ENCODE data around the gene NDFIP1. TPM values are rescaled to one million over a fixed set of nuclear protein-coding genes. Genes with fewer than 3 reads are reported as not detected.

NDFIP1 gene
- total RNA-seq, 2 donors from 2014 or later, result 37.1 to 56.9 TPM

DNA sequence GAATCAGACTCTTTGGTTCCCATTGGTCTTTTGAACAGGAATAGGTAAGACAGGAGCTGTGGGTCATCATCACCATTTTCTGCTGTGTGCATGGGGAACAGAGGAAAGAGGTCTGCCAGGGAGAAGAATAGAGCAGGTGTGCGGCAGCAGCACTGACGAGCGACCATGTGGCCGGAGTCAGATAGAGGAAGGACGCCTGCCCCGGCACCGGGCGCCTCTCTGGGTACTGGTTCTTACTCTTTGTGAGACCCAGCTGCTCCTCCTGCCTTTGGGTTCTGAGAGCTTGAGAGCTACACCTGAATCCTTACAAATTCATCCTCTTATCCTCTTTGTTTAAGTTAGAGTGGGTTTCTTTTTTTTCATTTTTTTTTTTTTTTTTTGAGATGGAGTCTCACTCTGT is 90.8 kb downstream of the NDFIP1 start:
- intact Hi-C loops (cut with DNase I), result no loop called here
- Histone ChIP-seq H3K9me3 (no peaks in the 10 kb centered on the region), H3K27me3 (no peaks in the 10 kb centered on the region), H3K27ac (no peak overlapping the region), H3K4me1 (no peaks in the 10 kb centered on the region), H3K9ac (ENCODE audit: low read depth in 2 of 2, low read length in 2 of 2) (no peak overlapping the region), H3K36me3 (no peaks in the 10 kb centered on the region), H3K4me3 (no peak overlapping the region)
- TF ChIP-seq, protein P1, sequence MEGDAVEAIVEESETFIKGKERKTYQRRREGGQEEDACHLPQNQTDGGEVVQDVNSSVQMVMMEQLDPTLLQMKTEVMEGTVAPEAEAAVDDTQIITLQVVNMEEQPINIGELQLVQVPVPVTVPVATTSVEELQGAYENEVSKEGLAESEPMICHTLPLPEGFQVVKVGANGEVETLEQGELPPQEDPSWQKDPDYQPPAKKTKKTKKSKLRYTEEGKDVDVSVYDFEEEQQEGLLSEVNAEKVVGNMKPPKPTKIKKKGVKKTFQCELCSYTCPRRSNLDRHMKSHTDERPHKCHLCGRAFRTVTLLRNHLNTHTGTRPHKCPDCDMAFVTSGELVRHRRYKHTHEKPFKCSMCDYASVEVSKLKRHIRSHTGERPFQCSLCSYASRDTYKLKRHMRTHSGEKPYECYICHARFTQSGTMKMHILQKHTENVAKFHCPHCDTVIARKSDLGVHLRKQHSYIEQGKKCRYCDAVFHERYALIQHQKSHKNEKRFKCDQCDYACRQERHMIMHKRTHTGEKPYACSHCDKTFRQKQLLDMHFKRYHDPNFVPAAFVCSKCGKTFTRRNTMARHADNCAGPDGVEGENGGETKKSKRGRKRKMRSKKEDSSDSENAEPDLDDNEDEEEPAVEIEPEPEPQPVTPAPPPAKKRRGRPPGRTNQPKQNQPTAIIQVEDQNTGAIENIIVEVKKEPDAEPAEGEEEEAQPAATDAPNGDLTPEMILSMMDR (IDR thresholded peaks at IDR 0.05), result no peak
- no peak for DNase-seq

DNA sequence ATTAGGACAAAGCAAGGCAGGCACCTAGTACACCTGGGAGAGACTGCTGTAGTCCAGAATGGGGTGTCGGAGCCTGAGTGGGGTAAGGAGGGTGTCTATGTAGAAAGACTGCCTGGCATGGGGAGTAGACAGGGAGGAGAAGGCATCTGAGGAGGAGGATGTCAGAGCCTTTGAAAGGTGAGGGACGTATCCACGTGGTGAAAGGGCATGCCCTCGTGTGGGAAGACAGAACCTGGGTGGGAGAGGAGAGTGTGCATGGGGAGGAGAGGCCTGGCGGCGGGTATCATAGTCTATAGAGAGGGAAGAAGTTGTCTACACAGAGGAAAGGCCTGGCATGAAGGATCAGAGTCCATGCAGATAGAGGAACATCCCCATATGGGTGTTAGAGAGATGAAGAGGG is 91.8 kb downstream of the NDFIP1 start:
- Histone ChIP-seq H3K9ac (ENCODE audit: low read depth in 2 of 2, low read length in 2 of 2) (no peak overlapping the region), H3K27me3 (no peaks in the 10 kb centered on the region), H3K36me3 (no peaks in the 10 kb centered on the region), H3K9me3 (no peaks in the 10 kb centered on the region), H3K4me3 (no peak overlapping the region), H3K27ac (no peak overlapping the region), H3K4me1 (no peaks in the 10 kb centered on the region)
- TF ChIP-seq, protein P1 (IDR thresholded peaks at IDR 0.05), result no peak
- intact Hi-C loops (cut with DNase I), result no loop called here
- DNase-seq, result no peak

DNA sequence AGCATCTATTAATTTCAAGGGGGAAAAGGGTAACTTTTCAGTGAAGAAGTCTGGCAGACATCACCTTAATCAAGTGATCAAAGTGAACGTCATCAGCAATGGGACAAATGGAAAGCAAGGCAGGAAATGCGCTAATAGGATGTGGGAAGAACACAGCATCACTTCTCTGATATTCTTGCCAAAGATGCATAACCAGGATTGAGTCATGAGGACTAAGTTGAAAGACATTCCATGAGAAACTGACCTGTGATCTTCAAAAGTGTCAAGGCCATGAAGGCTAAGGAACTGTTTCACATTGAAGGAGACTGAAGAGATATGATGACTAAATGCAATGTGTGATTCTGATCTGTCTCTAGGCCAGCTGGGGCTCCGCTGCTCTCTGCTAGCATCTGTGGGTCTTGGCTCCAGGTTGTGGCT is 92.9 kb downstream of the NDFIP1 start:
- no peak overlapping the region for H3K4me3 ChIP-seq
- no peaks in the 10 kb centered on the region for H3K36me3 ChIP-seq
- TF ChIP-seq, protein P1 (IDR thresholded peaks at IDR 0.05), result no peak
- no peak overlapping the region for H3K27ac ChIP-seq
- H3K9me3 ChIP-seq, result no peaks in the 10 kb centered on the region
- H3K9ac ChIP-seq (ENCODE audit: low read depth in 2 of 2, low read length in 2 of 2), result no peak overlapping the region
- no peak for DNase-seq
- H3K27me3 ChIP-seq, result no peaks in the 10 kb centered on the region
- no peaks in the 10 kb centered on the region for H3K4me1 ChIP-seq
- intact Hi-C loops (cut with DNase I), result no loop called here

DNA sequence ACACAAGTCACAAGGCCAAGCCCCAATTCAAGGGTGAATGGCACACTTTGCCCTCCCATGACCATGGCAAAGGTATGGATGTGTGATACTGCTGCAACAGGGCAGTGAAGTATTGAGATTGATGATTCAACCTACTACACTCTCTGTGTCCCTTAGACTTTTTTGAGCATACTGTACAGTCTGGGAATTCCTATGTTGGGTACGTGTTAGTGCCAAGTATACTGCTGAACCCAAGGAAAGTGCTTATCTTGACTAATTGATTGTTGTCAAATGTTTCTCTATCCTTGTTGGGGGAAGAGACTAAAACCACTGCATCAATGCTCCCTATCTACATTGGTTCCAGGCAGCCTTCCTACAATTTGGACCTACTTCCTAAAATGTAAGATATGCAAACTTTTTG is 93.7 kb downstream of the NDFIP1 start:
- H3K27ac ChIP-seq, result no peak overlapping the region
- DNase-seq, result no peak
- H3K4me3 ChIP-seq, result no peak overlapping the region
- intact Hi-C loops (cut with DNase I), result no loop called here
- no peaks in the 10 kb centered on the region for H3K36me3 ChIP-seq
- no peaks in the 10 kb centered on the region for H3K4me1 ChIP-seq
- H3K9me3 ChIP-seq, result no peaks in the 10 kb centered on the region
- no peak overlapping the region for H3K9ac ChIP-seq (ENCODE audit: low read depth in 2 of 2, low read length in 2 of 2)
- H3K27me3 ChIP-seq, result no peaks in the 10 kb centered on the region
- TF ChIP-seq, protein P1 (IDR thresholded peaks at IDR 0.05), result no peak

Other genes with a start within 250 kb of the NDFIP1 start
- gene PCDH1, start 230.4 kb upstream of the NDFIP1 start, total RNA-seq, result 100 to 1,000 TPM in 1 of 2 donors, 10 to 100 TPM in 1; 97.3 to 105 TPM
- 10 to 100 TPM; 69.2 to 69.4 TPM for gene DELE1, start 184.9 kb upstream of the NDFIP1 start, total RNA-seq
- 1 to 10 TPM; 1.1 to 1.3 TPM for gene PCDH12, start 150.6 kb upstream of the NDFIP1 start, total RNA-seq
- 10 to 100 TPM; 49.4 to 69.8 TPM for gene RNF14, start 139.7 kb upstream of the NDFIP1 start, total RNA-seq
- 10 to 100 TPM; 15.5 to 19.6 TPM for gene GNPDA1, start 95.8 kb upstream of the NDFIP1 start, total RNA-seq
- gene SPRY4, start 216.2 kb downstream of the NDFIP1 start, total RNA-seq, result 10 to 100 TPM in 1 of 2 donors, 1 to 10 TPM in 1; 8.4 to 21.5 TPM